HCT116 (cell line): Measurements from ENCODE around the gene ZNF287. TPM values are rescaled to one million over a fixed set of nuclear protein-coding genes. Genes with fewer than 3 reads are reported as not detected.

Experiments used
- ATAC-seq: fragments of 200-7000 bp; cut with Tn5 transposase; 2 replicates; pipeline ENCODE4 v1.9.1; 2020; ENCODE audit warnings: mild to moderate bottlenecking, moderate library complexity
- BruUV-seq: library from RNA; stranded (reverse); fragments of 400-500 nt; replicated peaks from 2 replicates; lab custom pipeline; 2021; lab: Mats Ljungman, UMichigan
- CTCF ChIA-PET: fragments of 300-600 bp; sonication (Branson Sonifier 250); formaldehyde crosslinking; loops from one replicate; lab custom pipeline; 2021; ENCODE audit warnings: antibody characterized with exemption; lab: Charles Lee
- POLR2A ChIA-PET: fragments of 300-600, 350-600 bp; sonication (Branson Sonifier 250); formaldehyde crosslinking; loops from one replicate; lab custom pipeline; 2021; ENCODE audit warnings: antibody characterized with exemption; lab: Charles Lee
- RAD21 ChIA-PET, 2 experiments: fragments of 300-600 bp; sonication (Branson Sonifier 250); formaldehyde crosslinking; loops; one replicate each; lab custom pipeline; 2023; ENCODE audit warnings: low total read pairs in 2 of 2; ENCODE audit not compliant: uncharacterized antibody in 2 of 2, unreplicated experiment in 2 of 2, low non-redundant PET in 1 of 2; lab: Charles Lee
- DNase-seq: peaks from one replicate; pipeline ENCODE4 v3.0.0-alpha.2; 2010; ENCODE audit warnings: low read depth, low spot score
- H2AFZ ChIP-seq: fragments of 200-600 bp; shearing (Covaris generic), sonication (generic); 2 replicates; pipeline ENCODE4 v1.6.1; 2017; ENCODE audit warnings: low read depth, mixed run types, mixed read lengths, antibody characterized with exemption, low read length; ENCODE audit not compliant: poor library complexity, severe bottlenecking
- H3K27ac ChIP-seq: 2 replicates; pipeline ENCODE4 v1.5.1; 2012; ENCODE audit warnings: low read depth, low read length
- H3K27me3 ChIP-seq: fragments of 200-600 bp; sonication (generic); 2 replicates; pipeline ENCODE4 v1.6.1; 2016; ENCODE audit warnings: mixed run types, low read length, mixed read lengths; ENCODE audit not compliant: insufficient read depth
- H3K36me3 ChIP-seq, 2 experiments: fragments of 200-500 bp in 1 of 2; fragments of 200-600 bp in 1 of 2; sonication (Bioruptor generic) in 1 of 2; sonication (generic) in 1 of 2; 2 replicates each; pipeline versions ENCODE4 v1.5.1 to v1.6.1; 2014 to 2016; ENCODE audit warnings: low read length in 2 of 2, inconsistent platforms in 1 of 2, mixed read lengths in 1 of 2, mixed run types in 1 of 2; ENCODE audit not compliant: insufficient read depth in 2 of 2, control insufficient read depth in 1 of 2
- H3K4me1 ChIP-seq, 2 experiments: fragments of 200-600 bp in 1 of 2; sonication (generic) in 1 of 2; 2 replicates each; pipeline versions ENCODE4 v1.5.1 to v1.6.1; 2012 to 2017; ENCODE audit warnings: low read length in 2 of 2, inconsistent platforms in 1 of 2, mild to moderate bottlenecking in 1 of 2, mixed read lengths in 1 of 2, mixed run types in 1 of 2, moderate library complexity in 1 of 2; ENCODE audit not compliant: insufficient read depth in 2 of 2, control insufficient read depth in 1 of 2
- H3K4me2 ChIP-seq: fragments of 200-600 bp; sonication (generic); 2 replicates; pipeline ENCODE4 v1.6.1; 2017; ENCODE audit warnings: mixed run types, low read length, mixed read lengths
- H3K4me3 ChIP-seq, 2 experiments: fragments of 200-600 bp in 1 of 2; sonication (generic) in 1 of 2; replicated peaks in 1 of 2; 2 replicates each; pipeline ENCODE4 v1.5.1; 2011 to 2016; ENCODE audit warnings: low read length in 2 of 2, control low read depth in 1 of 2, low read depth in 1 of 2, mild to moderate bottlenecking in 1 of 2, mixed read lengths in 1 of 2, mixed run types in 1 of 2
- H3K79me2 ChIP-seq: fragments of 200-600 bp; sonication (generic); 2 replicates; pipeline ENCODE4 v1.6.1; 2017; ENCODE audit warnings: mild to moderate bottlenecking, mixed run types, low read length, moderate library complexity, mixed read lengths; ENCODE audit not compliant: insufficient read depth
- H3K9ac ChIP-seq: fragments of 200-600 bp; sonication (generic); 2 replicates; pipeline ENCODE4 v1.6.1; 2016; ENCODE audit warnings: low read length, mixed read lengths
- H3K9me2 ChIP-seq: fragments of 200-600 bp; sonication (generic), shearing (Covaris generic); 2 replicates; pipeline ENCODE4 v1.6.1; 2017; ENCODE audit warnings: mixed run types, mild to moderate bottlenecking, moderate library complexity; ENCODE audit not compliant: insufficient read depth
- H3K9me3 ChIP-seq, 2 experiments: fragments of 200-500 bp in 1 of 2; fragments of 200-600 bp in 1 of 2; sonication (Bioruptor generic) in 1 of 2; sonication (generic) in 1 of 2; 2 replicates each; pipeline ENCODE4 v1.6.1; 2014 to 2017; ENCODE audit warnings: low read length in 2 of 2, mixed read lengths in 2 of 2, inconsistent platforms in 1 of 2, low read depth in 1 of 2, mild to moderate bottlenecking in 1 of 2, mixed run types in 1 of 2, moderate library complexity in 1 of 2; ENCODE audit not compliant: control insufficient read depth in 1 of 2, insufficient read depth in 1 of 2
- H4K20me1 ChIP-seq: fragments of 200-600 bp; sonication (generic), shearing (Covaris generic); 2 replicates; pipeline ENCODE4 v1.6.1; 2017; ENCODE audit warnings: mixed run types, mild to moderate bottlenecking, moderate library complexity; ENCODE audit not compliant: insufficient read depth
- ATF3 ChIP-seq: IDR thresholded peaks from 2 replicates; pipeline ENCODE4 v1.6.1; 2012
- CBX3 ChIP-seq: IDR thresholded peaks from 2 replicates; pipeline ENCODE4 v1.6.1; 2012; ENCODE audit warnings: low read depth
- ELF1 ChIP-seq: IDR thresholded peaks from 2 replicates; pipeline ENCODE4 v1.6.1; 2012; ENCODE audit warnings: low read depth, borderline replicate concordance
- JUND ChIP-seq: IDR thresholded peaks from 2 replicates; pipeline ENCODE4 v1.6.1; 2012
- MAX ChIP-seq: IDR thresholded peaks from 2 replicates; pipeline ENCODE4 v1.6.1; 2012
- POLR2AphosphoS5 ChIP-seq: IDR thresholded peaks from 2 replicates; pipeline ENCODE4 v1.6.1; 2011; ENCODE audit warnings: mild to moderate bottlenecking, low read depth, low read length, moderate library complexity
- RAD21 ChIP-seq: IDR thresholded peaks from 2 replicates; pipeline ENCODE4 v1.6.1; 2012; ENCODE audit warnings: low read depth, mild to moderate bottlenecking
- REST ChIP-seq: IDR thresholded peaks from 2 replicates; pipeline ENCODE4 v1.6.1; 2012; ENCODE audit warnings: low read depth
- SIN3A ChIP-seq: IDR thresholded peaks from 2 replicates; pipeline ENCODE4 v1.6.1; 2012; ENCODE audit warnings: low read depth
- SRF ChIP-seq: IDR thresholded peaks from 2 replicates; pipeline ENCODE4 v1.6.1; 2012; ENCODE audit warnings: low read depth
- TCF7L2 ChIP-seq: IDR thresholded peaks from 2 replicates; pipeline ENCODE4 v1.7.0; 2011; ENCODE audit warnings: borderline replicate concordance, inconsistent platforms; ENCODE audit not compliant: insufficient read depth, insufficient read length; ENCODE audit errors: extremely low read depth
- YY1 ChIP-seq: IDR thresholded peaks from 2 replicates; pipeline ENCODE4 v1.6.1; 2011; ENCODE audit warnings: low read length, low read depth, moderate library complexity, mild to moderate bottlenecking; ENCODE audit not compliant: insufficient replicate concordance; ENCODE audit errors: extremely low read depth
- intact Hi-C: fragments of 100-400 bp; cut with micrococcal nuclease; formaldehyde crosslinking; loops from 2 replicates; pipeline ENCODE4 v1.10.0; 2022
- total RNA-seq: library from RNA; stranded (reverse); gene quantifications from one replicate; pipeline ENCODE4 v1.2.1, GENCODE V29; 2021; ENCODE audit not compliant: unreplicated experiment

ZNF287 gene
- total RNA-seq, 1 experiment from 2014 or later: not detected

GRCh38 chr17:16519021-16519420, 50.0 kb downstream of the ZNF287 start:
- no peak for TF ChIP-seq JUND
- no peak for TF ChIP-seq CBX3
- TF ChIP-seq YY1: no peak
- TF ChIP-seq MAX: no peak
- TF ChIP-seq REST: no peak
- no peak for TF ChIP-seq SRF
- TF ChIP-seq RAD21: no peak
- TF ChIP-seq TCF7L2: no peak
- no peak for TF ChIP-seq ELF1
- no peak for TF ChIP-seq SIN3A
- no peak for TF ChIP-seq ATF3
- no peak for TF ChIP-seq POLR2AphosphoS5
- no peak overlapping the region for H3K27ac ChIP-seq
- no peak overlapping the region for H3K9ac ChIP-seq
- no peaks in the 10 kb centered on the region for H3K27me3 ChIP-seq
- RAD21 ChIA-PET: no interaction called here
- intact Hi-C loops: no loop called here
- no peaks in the 10 kb centered on the region for H3K9me3 ChIP-seq
- no peaks in the 10 kb centered on the region for H3K36me3 ChIP-seq
- ATAC-seq (no peak), DNase-seq (no peak)
- H3K9me2 ChIP-seq: no peaks in the 10 kb centered on the region
- POLR2A ChIA-PET: no interaction called here
- peaks cover 20 to 25% of the 10 kb centered on the region in 2 experiments for H3K4me1 ChIP-seq
- no peak overlapping the region for H3K4me3 ChIP-seq
- H3K4me2 ChIP-seq: no peak overlapping the region
- no peaks in the 10 kb centered on the region for H4K20me1 ChIP-seq
- no peak overlapping the region for H2AFZ ChIP-seq
- no TSS peak for BruUV-seq
- CTCF ChIA-PET: interaction anchor here (0.6 to 1.4 kb wide), 3 partner anchors 65 to 1068 kb away, joined by 3 to 5 read pairs (median 3); no protein-coding TSS in a partner anchor
- H3K79me2 ChIP-seq: no peaks in the 10 kb centered on the region
